SU-DHL-6 (cell line): Measurements from ENCODE around the gene CREBZF.

Experiments
- H2AFZ ChIP-seq: fragments of 200-600 bp; sonication (generic); 2 replicates; pipeline ENCODE4 v1.6.1; 2014; ENCODE audit warnings: low read depth, mild to moderate bottlenecking, moderate library complexity, mixed read lengths, antibody characterized with exemption, low read length; ENCODE audit not compliant: severe bottlenecking
- H3F3A ChIP-seq: fragments of 200-600 bp; shearing (Covaris generic); 2 replicates; pipeline ENCODE4 v1.6.0; 2016; ENCODE audit warnings: antibody characterized with exemption, mild to moderate bottlenecking; ENCODE audit not compliant: insufficient read depth
- H3K27ac ChIP-seq: fragments of 200-600 bp; sonication (generic); 2 replicates; pipeline ENCODE4 v1.5.1; 2016; ENCODE audit warnings: low read depth, mild to moderate bottlenecking, low read length, moderate library complexity, mixed read lengths
- H3K27me3 ChIP-seq: fragments of 200-600 bp; sonication (generic), shearing (Covaris generic); 2 replicates; pipeline ENCODE4 v1.6.0; 2014; ENCODE audit warnings: mild to moderate bottlenecking, low read length
- H3K36me3 ChIP-seq: fragments of 200-600 bp; sonication (generic); 2 replicates; pipeline ENCODE4 v1.6.1; 2014; ENCODE audit warnings: mild to moderate bottlenecking, low read length, mixed read lengths
- H3K4me2 ChIP-seq: fragments of 300-600, 200-600 bp; shearing (Covaris generic), sonication (generic); 2 replicates; pipeline ENCODE4 v1.6.0; 2014; ENCODE audit warnings: low read length, low read depth, mild to moderate bottlenecking; ENCODE audit not compliant: poor library complexity, severe bottlenecking
- H3K4me3 ChIP-seq: fragments of 200-600 bp; sonication (generic); 2 replicates; pipeline ENCODE4 v1.5.1; 2014; ENCODE audit warnings: antibody characterized with exemption, low read length, mild to moderate bottlenecking, mixed read lengths; ENCODE audit not compliant: insufficient read depth, poor library complexity, severe bottlenecking
- H3K79me2 ChIP-seq: fragments of 200-600 bp; sonication (generic); 2 replicates; pipeline ENCODE4 v1.6.1; 2014; ENCODE audit warnings: mild to moderate bottlenecking, low read length, moderate library complexity; ENCODE audit not compliant: insufficient read depth
- H3K9ac ChIP-seq: fragments of 200-600 bp; sonication (generic); 2 replicates; pipeline ENCODE4 v1.7.0; 2014; ENCODE audit warnings: mild to moderate bottlenecking, low read length
- H3K9me2 ChIP-seq: fragments of 200-600 bp; sonication (generic); replicated peaks from 2 replicates; pipeline ENCODE4 v1.6.1; 2014; ENCODE audit warnings: low read length; ENCODE audit not compliant: insufficient read depth
- H3K9me3 ChIP-seq: fragments of 200-600 bp; sonication (generic); 2 replicates; pipeline ENCODE4 v1.6.1; 2014; ENCODE audit warnings: low read length, mixed read lengths; ENCODE audit not compliant: insufficient read depth
- H4K20me1 ChIP-seq: fragments of 200-600 bp; sonication (generic); 2 replicates; pipeline ENCODE4 v1.6.1; 2014; ENCODE audit warnings: low read depth, mild to moderate bottlenecking, antibody characterized with exemption, low read length, moderate library complexity, mixed read lengths
- EZH2phosphoT487 ChIP-seq: fragments of 200-600 bp; sonication (generic), shearing (Covaris generic); conservative IDR thresholded peaks from 2 replicates; pipeline ENCODE4 v1.6.1; 2018; ENCODE audit warnings: mild to moderate bottlenecking, antibody characterized with exemption, low read length, moderate library complexity, mixed read lengths
- TF ChIP-seq, protein P1 (sequence below): fragments of 200-600 bp; sonication (generic); IDR thresholded peaks from one replicate; pipeline ENCODE4 v1.5.1; 2017; ENCODE audit warnings: antibody characterized with exemption, mild to moderate bottlenecking, low read length, moderate library complexity; ENCODE audit not compliant: insufficient read depth, poor library complexity, severe bottlenecking

The CREBZF gene

DNA sequence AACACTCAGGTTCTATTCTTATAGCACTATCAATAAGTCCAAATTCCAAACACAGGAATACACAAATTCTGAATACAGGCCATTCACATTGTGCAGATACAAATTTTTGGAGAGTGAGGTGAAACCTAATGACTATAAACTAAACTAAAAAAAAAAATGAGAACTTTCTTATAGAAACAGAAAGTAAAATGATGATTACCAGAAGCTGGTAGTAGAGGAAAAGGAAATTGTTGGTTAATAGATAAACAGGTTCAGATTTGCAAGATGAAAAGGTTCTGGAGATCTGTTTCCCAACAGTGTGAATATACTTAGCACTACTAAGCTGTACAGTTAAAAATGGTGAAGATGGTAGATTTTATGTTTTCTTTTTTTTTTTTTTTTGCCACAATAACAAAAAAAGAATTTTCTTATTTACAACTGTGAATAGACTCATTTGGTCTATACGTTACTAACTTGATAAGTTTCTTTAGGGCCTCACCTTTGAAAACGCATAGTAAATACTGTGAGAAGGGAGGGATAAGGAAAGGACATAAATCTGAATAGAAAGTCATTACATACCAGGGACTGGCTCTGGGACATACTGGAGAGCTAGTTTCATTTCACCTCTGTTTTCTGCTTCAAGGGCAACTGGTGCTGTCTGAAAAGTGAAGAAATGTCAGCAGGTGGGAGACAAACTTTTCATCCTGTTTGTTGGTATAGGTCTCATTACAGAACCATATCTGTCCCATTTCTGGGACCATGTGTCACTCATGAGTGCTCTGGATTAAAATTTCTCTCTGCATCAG, 35.2 kb upstream of the CREBZF start:
- Histone ChIP-seq H3K9ac (no peak overlapping the region), H3K9me2 (no peaks in the 10 kb centered on the region), H3K4me2 (no peak overlapping the region), H3K79me2 (no peaks in the 10 kb centered on the region), H3K4me3 (no peak overlapping the region), H4K20me1 (no peaks in the 10 kb centered on the region), H3F3A (no peaks in the 10 kb centered on the region), H3K9me3 (no peaks in the 10 kb centered on the region), H3K36me3 (no peaks in the 10 kb centered on the region), H2AFZ (no peak overlapping the region), H3K27ac (no peak overlapping the region), H3K27me3 (no peaks in the 10 kb centered on the region)
- TF ChIP-seq EZH2phosphoT487 = no peak
- TF ChIP-seq, protein P1, sequence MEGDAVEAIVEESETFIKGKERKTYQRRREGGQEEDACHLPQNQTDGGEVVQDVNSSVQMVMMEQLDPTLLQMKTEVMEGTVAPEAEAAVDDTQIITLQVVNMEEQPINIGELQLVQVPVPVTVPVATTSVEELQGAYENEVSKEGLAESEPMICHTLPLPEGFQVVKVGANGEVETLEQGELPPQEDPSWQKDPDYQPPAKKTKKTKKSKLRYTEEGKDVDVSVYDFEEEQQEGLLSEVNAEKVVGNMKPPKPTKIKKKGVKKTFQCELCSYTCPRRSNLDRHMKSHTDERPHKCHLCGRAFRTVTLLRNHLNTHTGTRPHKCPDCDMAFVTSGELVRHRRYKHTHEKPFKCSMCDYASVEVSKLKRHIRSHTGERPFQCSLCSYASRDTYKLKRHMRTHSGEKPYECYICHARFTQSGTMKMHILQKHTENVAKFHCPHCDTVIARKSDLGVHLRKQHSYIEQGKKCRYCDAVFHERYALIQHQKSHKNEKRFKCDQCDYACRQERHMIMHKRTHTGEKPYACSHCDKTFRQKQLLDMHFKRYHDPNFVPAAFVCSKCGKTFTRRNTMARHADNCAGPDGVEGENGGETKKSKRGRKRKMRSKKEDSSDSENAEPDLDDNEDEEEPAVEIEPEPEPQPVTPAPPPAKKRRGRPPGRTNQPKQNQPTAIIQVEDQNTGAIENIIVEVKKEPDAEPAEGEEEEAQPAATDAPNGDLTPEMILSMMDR = no peak

DNA sequence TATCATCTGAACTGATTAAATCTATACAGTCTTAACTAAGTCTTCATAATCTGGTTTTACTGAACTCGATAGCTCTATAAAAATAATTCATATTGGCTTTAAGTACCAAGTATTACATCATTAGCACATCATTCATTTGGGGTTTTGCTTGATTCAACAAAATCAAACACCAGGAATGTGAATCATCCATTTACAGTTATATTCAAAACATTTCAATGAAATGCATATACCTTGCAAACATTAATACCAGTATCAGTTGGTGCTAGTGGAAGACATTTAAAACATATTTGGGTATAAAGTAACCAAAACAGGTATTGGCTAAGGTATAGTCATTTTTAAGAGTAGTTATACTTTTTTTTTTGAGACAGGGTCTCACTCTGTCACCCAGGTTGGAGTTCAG, 33.3 kb upstream of the CREBZF start:
- no peak overlapping the region for H2AFZ ChIP-seq
- no peaks in the 10 kb centered on the region for H3K79me2 ChIP-seq
- H3K4me2 ChIP-seq = no peak overlapping the region
- no peak overlapping the region for H3K9ac ChIP-seq
- H3K27me3 ChIP-seq = no peaks in the 10 kb centered on the region
- H3K4me3 ChIP-seq = no peak overlapping the region
- no peaks in the 10 kb centered on the region for H4K20me1 ChIP-seq
- TF ChIP-seq, protein P1 = no peak
- no peak for TF ChIP-seq EZH2phosphoT487
- no peaks in the 10 kb centered on the region for H3K9me3 ChIP-seq
- no peak overlapping the region for H3K27ac ChIP-seq
- H3F3A ChIP-seq = no peaks in the 10 kb centered on the region
- no peaks in the 10 kb centered on the region for H3K9me2 ChIP-seq
- H3K36me3 ChIP-seq = no peaks in the 10 kb centered on the region

DNA sequence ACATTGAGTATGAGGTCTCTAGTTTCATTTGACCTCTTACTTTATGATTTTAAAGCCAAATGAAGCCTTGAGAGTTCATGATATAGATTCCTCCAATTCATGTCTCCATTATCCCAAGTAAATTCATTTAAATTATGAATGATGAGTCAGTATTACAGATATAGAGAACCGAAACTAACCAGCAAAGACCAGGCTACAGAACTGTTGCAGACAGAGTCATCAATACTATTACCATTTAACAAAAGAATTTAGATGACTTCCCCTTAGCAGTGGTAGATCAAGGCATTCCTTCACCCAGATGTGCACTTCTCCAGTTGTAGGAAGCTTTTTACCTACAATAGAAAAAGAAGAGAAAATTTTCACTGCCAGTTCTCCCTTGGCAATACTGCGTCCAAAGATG, 32.8 kb upstream of the CREBZF start:
- Histone ChIP-seq H4K20me1 (no peaks in the 10 kb centered on the region), H3K9me3 (no peaks in the 10 kb centered on the region), H3K9ac (no peak overlapping the region), H3K27ac (no peak overlapping the region), H3K9me2 (no peaks in the 10 kb centered on the region), H3K36me3 (no peaks in the 10 kb centered on the region), H3F3A (no peaks in the 10 kb centered on the region), H3K4me3 (no peak overlapping the region), H3K4me2 (no peak overlapping the region), H3K27me3 (no peaks in the 10 kb centered on the region), H2AFZ (no peak overlapping the region), H3K79me2 (no peaks in the 10 kb centered on the region)
- TF ChIP-seq EZH2phosphoT487 = no peak
- TF ChIP-seq, protein P1 = no peak
